HepG2 (cell line): ENCODE data around the gene TMEM41A. TPM values are rescaled to one million over a fixed set of nuclear protein-coding genes. Genes with fewer than 3 reads are reported as not detected.

Experiments
- ATAC-seq: fragments of 200-7000 bp; cut with Tn5 transposase; 3 replicates; pipeline ENCODE4 v1.9.1; 2020; ENCODE audit warnings: mild to moderate bottlenecking, moderate library complexity
- BruUV-seq: library from RNA; stranded (reverse); fragments of 400-500 nt; replicated peaks from 2 replicates; lab custom pipeline; 2021; lab: Mats Ljungman, UMichigan
- CTCF ChIA-PET: fragments of 300-600 bp; formaldehyde crosslinking; extraction: SDS; loops from one replicate; lab custom pipeline; 2021; ENCODE audit warnings: low total read pairs, inconsistent platforms, low intra/inter-chr PET ratio; lab: Yijun Ruan, JAX
- POLR2A ChIA-PET: fragments of 350-600 bp; sonication (Branson Sonifier 250); formaldehyde crosslinking; loops from one replicate; lab custom pipeline; 2020; ENCODE audit warnings: antibody characterized with exemption, inconsistent platforms; lab: Yijun Ruan, JAX
- DNase-seq: peaks from one replicate; pipeline ENCODE4 v3.0.0-alpha.2; 2015; ENCODE audit warnings: low spot score
- FAIRE-seq: peaks from 3 replicates; lab custom pipeline; 2011; peaks lifted over from hg19 to GRCh38; lab: Jason Lieb, UNC
- H2AFZ ChIP-seq: one replicate; pipeline ENCODE4 v1.6.1; 2011; ENCODE audit warnings: low read length, inconsistent platforms
- H3K27ac ChIP-seq: fragments of 300-600 bp; 3 replicates; pipeline ENCODE4 v1.8.0; 2011; ENCODE audit warnings: mixed run types, mild to moderate bottlenecking, mixed read lengths, low read length, inconsistent platforms; ENCODE audit not compliant: insufficient read depth; ENCODE audit errors: extremely low read length
- H3K27me3 ChIP-seq, 2 experiments: fragments of 200-600 bp in 1 of 2; 2 replicates in 1 of 2; 3 replicates in 1 of 2; pipeline versions ENCODE4 v1.6.0 to v1.8.0; 2011; ENCODE audit warnings: low read length in 2 of 2, mild to moderate bottlenecking in 2 of 2, moderate library complexity in 2 of 2, inconsistent platforms in 1 of 2; ENCODE audit not compliant: insufficient read depth in 2 of 2, control insufficient read depth in 1 of 2
- H3K36me3 ChIP-seq, 2 experiments: fragments of 200-600 bp in 1 of 2; replicated peaks in 1 of 2; 2 replicates in 1 of 2; 3 replicates in 1 of 2; pipeline versions ENCODE4 v1.5.1 to v1.8.0; 2011; ENCODE audit warnings: low read length in 2 of 2, inconsistent platforms in 1 of 2; ENCODE audit not compliant: insufficient read depth in 2 of 2, control insufficient read depth in 1 of 2
- H3K4me1 ChIP-seq: 2 replicates; pipeline ENCODE4 v1.5.1; 2012; ENCODE audit warnings: low read length, inconsistent platforms; ENCODE audit not compliant: insufficient read depth
- H3K4me2 ChIP-seq: 2 replicates; pipeline ENCODE4 v1.6.0; 2011; ENCODE audit warnings: low read depth, low read length, inconsistent platforms
- H3K4me3 ChIP-seq, 3 experiments: fragments of 200-600 bp in 1 of 3; sonication (generic), shearing (Covaris generic) in 1 of 3; replicated peaks in 1 of 3; 2 replicates each; pipeline ENCODE4 v1.5.1; 2011 to 2016; ENCODE audit warnings: low read length in 3 of 3, inconsistent platforms in 2 of 3, low read depth in 2 of 3, mild to moderate bottlenecking in 2 of 3, control low read depth in 1 of 3, mixed read lengths in 1 of 3; ENCODE audit not compliant: insufficient read depth in 1 of 3
- H3K79me2 ChIP-seq: one replicate; pipeline ENCODE4 v1.6.1; 2011; ENCODE audit warnings: low read length, inconsistent platforms; ENCODE audit not compliant: insufficient read depth
- H3K9ac ChIP-seq: 2 replicates; pipeline ENCODE4 v1.6.0; 2011; ENCODE audit warnings: mild to moderate bottlenecking, low read depth, low read length, inconsistent platforms; ENCODE audit not compliant: insufficient read depth
- H3K9me3 ChIP-seq: 2 replicates; pipeline ENCODE4 v1.5.1; 2012; ENCODE audit warnings: mild to moderate bottlenecking, low read length
- H4K20me1 ChIP-seq: 2 replicates; pipeline ENCODE4 v1.6.0; 2011; ENCODE audit warnings: inconsistent platforms, mild to moderate bottlenecking, low read length, moderate library complexity; ENCODE audit not compliant: insufficient read depth
- EED ChIP-seq: sonication (generic); formaldehyde crosslinking; IDR thresholded peaks from 2 replicates; pipeline ENCODE4 v1.5.0; 2020; ENCODE audit warnings: mild to moderate bottlenecking, missing genetic modification reagents
- ESRRA ChIP-seq: sonication (generic); formaldehyde crosslinking; IDR thresholded peaks from 2 replicates; pipeline ENCODE4 v1.5.1; 2020; ENCODE audit warnings: mild to moderate bottlenecking, low read depth, missing genetic modification reagents
- FOXA1 ChIP-seq, 2 experiments: fragments of 450-650 bp in 1 of 2; sonication (generic) in 1 of 2; formaldehyde crosslinking in 1 of 2; IDR thresholded peaks; 2 replicates each; pipeline versions ENCODE4 v1.4.0 to v1.6.1; 2016 to 2020; ENCODE audit warnings: missing genetic modification reagents in 1 of 2
- KAT2B ChIP-seq: fragments of 150-350 bp; IDR thresholded peaks from 2 replicates; pipeline ENCODE4 v1.6.1; 2014; ENCODE audit warnings: low read depth, low read length, borderline replicate concordance
- MXD1 ChIP-seq: sonication (generic); formaldehyde crosslinking; IDR thresholded peaks from 2 replicates; pipeline ENCODE4 v1.4.0; 2020; ENCODE audit warnings: mild to moderate bottlenecking, missing genetic modification reagents
- PCBP1 ChIP-seq: fragments of 200-400 bp; formaldehyde crosslinking; IDR thresholded peaks from 2 replicates; pipeline ENCODE4 v1.6.1; 2017; ENCODE audit warnings: mild to moderate bottlenecking, low read depth, low read length, borderline replicate concordance
- PTBP1 ChIP-seq: fragments of 200-400 bp; formaldehyde crosslinking; IDR thresholded peaks from 2 replicates; pipeline ENCODE4 v1.6.1; 2018; ENCODE audit warnings: low read length, low read depth; ENCODE audit not compliant: poor library complexity, severe bottlenecking
- RBFOX2 ChIP-seq: fragments of 200-400 bp; formaldehyde crosslinking; IDR thresholded peaks from 2 replicates; pipeline ENCODE4 v1.6.1; 2017; ENCODE audit warnings: low read depth, mild to moderate bottlenecking, low read length
- REXO4 ChIP-seq: sonication (generic); formaldehyde crosslinking; IDR thresholded peaks from 2 replicates; pipeline ENCODE4 v1.8.0; 2022; ENCODE audit warnings: missing genetic modification reagents, mild to moderate bottlenecking, borderline replicate concordance
- THAP9 ChIP-seq: sonication (generic); formaldehyde crosslinking; IDR thresholded peaks from 2 replicates; pipeline ENCODE4; 2020; ENCODE audit warnings: missing genetic modification reagents, mild to moderate bottlenecking, borderline replicate concordance
- TIGD3 ChIP-seq: sonication (generic); formaldehyde crosslinking; IDR thresholded peaks from 2 replicates; pipeline ENCODE4 v1.5.1; 2020; ENCODE audit warnings: mild to moderate bottlenecking, missing genetic modification reagents, borderline replicate concordance
- ZKSCAN5 ChIP-seq: sonication (generic); formaldehyde crosslinking; IDR thresholded peaks from 2 replicates; pipeline ENCODE4 v1.5.1; 2020; ENCODE audit warnings: mild to moderate bottlenecking, missing genetic modification reagents
- ZNF335 ChIP-seq: sonication (generic); formaldehyde crosslinking; IDR thresholded peaks from 2 replicates; pipeline ENCODE4 v1.4.0; 2020; ENCODE audit warnings: missing genetic modification reagents
- ZNF446 ChIP-seq: sonication (generic); formaldehyde crosslinking; IDR thresholded peaks from 2 replicates; pipeline ENCODE4 v1.5.0; 2020; ENCODE audit warnings: mild to moderate bottlenecking, missing genetic modification reagents
- ZNF512 ChIP-seq: sonication (generic); formaldehyde crosslinking; IDR thresholded peaks from 2 replicates; pipeline ENCODE4 v1.4.0; 2020; ENCODE audit warnings: mild to moderate bottlenecking, missing genetic modification reagents
- ZNF710 ChIP-seq: sonication (generic); formaldehyde crosslinking; IDR thresholded peaks from 2 replicates; pipeline ENCODE4 v1.5.0; 2020; ENCODE audit warnings: mild to moderate bottlenecking, missing genetic modification reagents, borderline replicate concordance
- WGBS: methylation state at CpG from one replicate; pipeline ENCODE4 v1.1.6; 2017; ENCODE audit warnings: low lambda C conversion rate; 5-methylcytosine and 5-hydroxymethylcytosine counted together
- in situ Hi-C: cut with HindIII; loops from 2 replicates; pipeline ENCODE4 v1.10.0; 2017; ENCODE audit warnings: low pct_unique_long_range_greater_than_20kb; ENCODE audit not compliant: extremely low pct_ligation_motif_present
- intact Hi-C: fragments of 100-400 bp; cut with micrococcal nuclease; formaldehyde crosslinking; loops from one replicate; pipeline ENCODE4 v1.10.0; 2022; ENCODE audit not compliant: unreplicated experiment
- polyA plus RNA-seq, 8 experiments: library from polyadenylated mRNA; depleted of rRNA in 3 of 8; stranded (reverse) in 7 of 8; unstranded in 1 of 8; fragments of >200 nt; fragmentation: Illumina TruSeq in 4 of 8; extraction: Trizol in 4 of 8; gene quantifications; 2 replicates each; pipeline versions ENCODE4 v1.2.1 to v1.2.3, GENCODE V29; 2011 to 2016; ENCODE audit warnings: low read depth in 4 of 8, missing spikeins in 1 of 8, mixed read lengths in 1 of 8; ENCODE audit not compliant: insufficient read depth in 1 of 8
- total RNA-seq, 5 experiments: library from RNA; depleted of rRNA; stranded (reverse); fragments of >200 nt; fragmentation: Illumina TruSeq; extraction: Trizol; gene quantifications; 2 replicates each; pipeline ENCODE4 v1.2.3, GENCODE V29; 2016; ENCODE audit warnings: low read depth in 1 of 5

Gene TMEM41A
- total and polyA plus RNA-seq, 2 of the 13 experiments (the other 11 are each of a cell fraction or from before 2014, with no cell fraction given) = 30.0 to 40.0 TPM

- Histone ChIP-seq H3K27ac (no peak overlapping the region), H3K79me2 (no peaks in the 10 kb centered on the region), H3K4me3 (no peak overlapping the region), H3K9ac (no peak overlapping the region), H3K36me3 (no peaks in the 10 kb centered on the region), H3K4me1 (peaks cover 12% of the 10 kb centered on the region), H3K4me2 (no peak overlapping the region), H3K9me3 (no peaks in the 10 kb centered on the region), H3K27me3 (no peaks in the 10 kb centered on the region; a peak in 1 of 5 replicates), H2AFZ (no peak overlapping the region), H4K20me1 (no peaks in the 10 kb centered on the region)
- ChIA-PET POLR2A (no interaction called here), CTCF (no interaction called here)
- no TSS peak for BruUV-seq
- intact Hi-C loops (loop anchor here (10.0 kb wide), 1 partner anchor 47 kb away; the partner anchor contains the start of gene LIPH), in situ Hi-C loops (no loop called here)
- no peak for ATAC-seq
- no peak for DNase-seq
- no peak for FAIRE-seq
- 37% methylated on average over 6 of the region's 6 CpGs for WGBS
- no peak for TF ChIP-seq ZNF446 (CRISPR knock-in tag)
- no peak for TF ChIP-seq ZNF710
- TF ChIP-seq ZNF335 (CRISPR knock-in tag) = no peak
- no peak for TF ChIP-seq EED
- TF ChIP-seq PCBP1 = no peak
- TF ChIP-seq KAT2B = no peak
- no peak for TF ChIP-seq ZKSCAN5 (CRISPR knock-in tag)
- no peak for TF ChIP-seq ESRRA (CRISPR knock-in tag)
- TF ChIP-seq THAP9 (CRISPR knock-in tag) = no peak
- no peak for TF ChIP-seq MXD1 (CRISPR knock-in tag)
- TF ChIP-seq TIGD3 = no peak
- TF ChIP-seq PTBP1 = no peak
- TF ChIP-seq REXO4 (CRISPR knock-in tag) = no peak
- no peak for TF ChIP-seq FOXA1 (IDR thresholded peaks at IDR 0.05)
- no peak for TF ChIP-seq FOXA1 (CRISPR knock-in tag; IDR thresholded peaks at IDR 0.05)
- TF ChIP-seq ZNF512 (CRISPR knock-in tag) = no peak
- TF ChIP-seq RBFOX2 = no peak
These were observed 9.0 kb upstream of the TMEM41A start for GRCh38 chr3:185507883-185508282.
